Hindlimb muscle (tissue), 1 donor: ENCODE results near the gene DMD. TPM values are rescaled to one million over a fixed set of nuclear protein-coding genes. Genes with fewer than 3 reads are reported as not detected.
"Not testable (repeated sequence)": the region's sequence is repeated elsewhere in the genome, so short reads cannot be mapped to it uniquely, and the experiment has no call there.

ENCODE experiments used
- DNase-seq: peaks from one replicate; pipeline ENCODE4 v3.0.0-alpha.2; 2013
- polyA plus RNA-seq: library from polyadenylated mRNA; unstranded; fragments of 120-200 nt; gene quantifications from one replicate; pipeline ENCODE4 v1.2.1, GENCODE V29; 2013; ENCODE audit not compliant: insufficient read length

DMD gene
- polyA plus RNA-seq, 1 donor, result 88.9 TPM

GRCh38 chrX:31499109-31499508 lies 1712.2 kb downstream of the DMD start:
- DNase-seq, result no peak

GRCh38 chrX:31497086-31497485 lies 1714.3 kb downstream of the DMD start:
- DNase-seq, result no peak

- no peak for DNase-seq
Measured at GRCh38 chrX:31487951-31488350, 1723.4 kb downstream of the DMD start.

GRCh38 chrX:31483336-31483735 lies 1728.0 kb downstream of the DMD start:
- no peak for DNase-seq

GRCh38 chrX:31480696-31481095 lies 1730.7 kb downstream of the DMD start:
- no peak for DNase-seq

GRCh38 chrX:31471229-31471628 lies 1740.1 kb downstream of the DMD start:
- no peak for DNase-seq

GRCh38 chrX:31470753-31471152 lies 1740.6 kb downstream of the DMD start:
- not testable (repeated sequence) for DNase-seq

- no peak for DNase-seq
Measured at GRCh38 chrX:31464306-31464915, 1746.9 kb downstream of the DMD start.

GRCh38 chrX:31461266-31461665 lies 1750.1 kb downstream of the DMD start:
- DNase-seq, result no peak

- DNase-seq, result no peak
Measured at GRCh38 chrX:31459361-31459760, 1752.0 kb downstream of the DMD start.

GRCh38 chrX:31449965-31450364 lies 1761.4 kb downstream of the DMD start:
- DNase-seq, result no peak

GRCh38 chrX:31449081-31449480 lies 1762.3 kb downstream of the DMD start:
- DNase-seq, result no peak

GRCh38 chrX:31445542-31445941 lies 1765.8 kb downstream of the DMD start:
- DNase-seq, result no peak

GRCh38 chrX:31443654-31444053 lies 1767.7 kb downstream of the DMD start:
- no peak for DNase-seq

- no peak for DNase-seq
Measured at GRCh38 chrX:31440546-31440945, 1770.8 kb downstream of the DMD start.

GRCh38 chrX:31436424-31436823 lies 1774.9 kb downstream of the DMD start:
- no peak for DNase-seq

- peak; percentile 8 for DNase-seq
Measured at GRCh38 chrX:31435592-31435991, 1775.8 kb downstream of the DMD start.

GRCh38 chrX:31433856-31434255 lies 1777.5 kb downstream of the DMD start:
- DNase-seq, result no peak

GRCh38 chrX:31429915-31430314 lies 1781.4 kb downstream of the DMD start:
- no peak for DNase-seq

GRCh38 chrX:31423609-31424189 lies 1787.7 kb downstream of the DMD start:
- peak; percentile 58 for DNase-seq

- DNase-seq, result no peak
Measured at GRCh38 chrX:31421441-31421840, 1789.9 kb downstream of the DMD start.

GRCh38 chrX:31420711-31421151 lies 1790.6 kb downstream of the DMD start:
- DNase-seq, result no peak

GRCh38 chrX:31420302-31420701 lies 1791.0 kb downstream of the DMD start:
- DNase-seq, result no peak

GRCh38 chrX:31397119-31397518 lies 1814.2 kb downstream of the DMD start:
- DNase-seq, result no peak

- no peak for DNase-seq
Measured at GRCh38 chrX:31392513-31392912, 1818.8 kb downstream of the DMD start.
